Measurements from ENCODE around the gene PLEKHG3.

GRCh38 chr14:64786296-64787149 lies 82.3 kb downstream of the PLEKHG3 start:
- TF ChIP-seq TARDBP (IDR thresholded peaks at IDR 0.05): no peak
- no peak for TF ChIP-seq LEF1 (IDR thresholded peaks at IDR 0.05; ENCODE audit: borderline replicate concordance)
- TF ChIP-seq BHLHE40 (IDR thresholded peaks at IDR 0.05; ENCODE audit: borderline replicate concordance): no peak
- TF ChIP-seq ZNF384 (IDR thresholded peaks at IDR 0.05): no peak
- no peak for TF ChIP-seq SUZ12 (IDR thresholded peaks at IDR 0.05)
- no peak for TF ChIP-seq PKNOX1 (IDR thresholded peaks at IDR 0.05)
- TF ChIP-seq L3MBTL2 (conservative IDR thresholded peaks at IDR 0.05): no peak
- no peak for TF ChIP-seq SP1 (IDR thresholded peaks at IDR 0.05)
- TF ChIP-seq FOXM1 (IDR thresholded peaks at IDR 0.05; ENCODE audit: borderline replicate concordance): no peak
